Duodenal mucosa (tissue), 2 donors: ENCODE measurements around the gene CCDC178.

Source experiments
- H3K27ac ChIP-seq: one replicate; pipeline ENCODE4 v1.7.0; 2013; ENCODE audit warnings: low read depth, low read length
- H3K27me3 ChIP-seq, 2 donors: one replicate each; pipeline ENCODE4 v1.7.0; 2013; ENCODE audit warnings: low read length in 2 of 2, control low read depth in 1 of 2; ENCODE audit not compliant: insufficient read depth in 2 of 2, control insufficient read depth in 1 of 2
- H3K36me3 ChIP-seq, 2 donors: one replicate each; pipeline ENCODE4 v1.7.0; 2013; ENCODE audit warnings: low read length in 2 of 2, control low read depth in 1 of 2; ENCODE audit not compliant: insufficient read depth in 2 of 2, control insufficient read depth in 1 of 2
- H3K4me1 ChIP-seq, 2 donors: one replicate each; pipeline ENCODE4 v1.7.0; 2013; ENCODE audit warnings: low read length in 2 of 2, control low read depth in 1 of 2; ENCODE audit not compliant: insufficient read depth in 2 of 2, control insufficient read depth in 1 of 2
- H3K4me3 ChIP-seq, 2 donors: one replicate each; pipeline ENCODE4 v1.7.0; 2013; ENCODE audit warnings: low read length in 2 of 2, low read depth in 1 of 2
- H3K9ac ChIP-seq, 2 donors: one replicate each; pipeline ENCODE4 v1.7.0; 2013; ENCODE audit warnings: low read length in 2 of 2, low read depth in 1 of 2
- H3K9me3 ChIP-seq, 2 donors: one replicate each; pipeline ENCODE4 v1.7.0; 2013; ENCODE audit warnings: low read length in 2 of 2, control low read depth in 1 of 2; ENCODE audit not compliant: control insufficient read depth in 1 of 2

CCDC178 gene

DNA sequence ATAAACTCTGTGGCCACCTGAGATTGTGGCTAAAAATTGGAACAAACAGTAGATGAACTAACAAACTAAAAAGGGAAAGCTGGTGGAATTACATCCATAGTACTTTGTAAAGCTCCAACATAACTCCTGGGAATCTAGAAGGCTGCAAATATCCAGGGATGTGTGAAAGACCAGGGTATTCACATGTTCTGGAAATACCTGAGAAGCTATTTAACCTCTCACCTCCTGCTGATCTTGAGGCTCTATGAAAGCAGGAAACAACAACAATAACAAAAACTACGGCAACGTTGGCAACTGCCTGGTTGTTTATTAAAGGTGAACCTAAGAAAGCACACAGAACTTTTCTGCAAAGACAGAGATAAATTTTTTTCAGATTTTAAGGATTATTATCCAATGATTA is 171.3 kb downstream of the CCDC178 start:
- no peaks in the 10 kb centered on the region for H3K4me1 ChIP-seq

DNA sequence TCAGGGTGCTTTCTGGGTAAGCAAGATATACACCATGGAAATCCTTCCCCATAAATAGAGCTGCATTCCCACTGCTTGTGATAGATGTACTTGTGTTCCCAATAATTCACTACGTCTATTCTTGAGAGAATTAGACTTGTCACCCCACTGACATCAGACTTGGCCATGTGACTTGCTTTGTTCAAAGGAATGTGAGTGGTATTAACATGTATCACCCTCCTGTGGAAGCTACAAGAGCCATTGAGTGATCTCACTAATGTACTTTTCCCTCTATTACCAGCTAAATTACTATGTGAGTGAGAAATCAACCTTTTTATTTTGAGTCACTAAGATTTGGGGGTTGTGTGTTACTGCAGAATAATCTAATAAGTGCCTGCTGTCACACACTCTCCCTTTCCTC is 176.0 kb downstream of the CCDC178 start:
- Histone ChIP-seq H3K4me3 (no peak overlapping the region), H3K9me3 (no peaks in the 10 kb centered on the region), H3K36me3 (no peaks in the 10 kb centered on the region), H3K4me1 (no peaks in the 10 kb centered on the region), H3K27me3 (no peaks in the 10 kb centered on the region), H3K9ac (no peak overlapping the region), H3K27ac (no peak overlapping the region)

More for the DNA sequence above, 171.3 kb downstream of the CCDC178 start:
- Histone ChIP-seq H3K9ac (no peak overlapping the region), H3K27ac (no peak overlapping the region), H3K9me3 (no peaks in the 10 kb centered on the region), H3K4me3 (no peak overlapping the region), H3K36me3 (no peaks in the 10 kb centered on the region), H3K27me3 (no peaks in the 10 kb centered on the region)

DNA sequence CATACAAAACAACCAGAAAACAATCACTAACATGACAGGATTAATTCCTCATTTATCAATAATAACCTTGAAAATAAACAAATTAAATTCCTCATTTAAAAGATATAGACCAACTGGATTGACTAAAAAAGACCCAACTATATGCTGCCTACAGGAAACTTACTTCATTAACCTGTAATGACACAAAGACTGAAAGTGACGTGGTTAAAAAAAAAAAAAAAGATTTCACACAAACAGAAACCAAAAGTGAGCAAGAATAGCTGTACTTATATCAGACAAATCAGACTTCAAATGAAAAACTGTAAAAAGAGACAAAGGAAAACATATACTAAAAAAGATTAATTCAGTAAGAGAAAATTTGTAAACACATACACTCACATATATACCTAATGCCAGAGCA is 201.2 kb downstream of the CCDC178 start:
- Histone ChIP-seq H3K27me3 (no peaks in the 10 kb centered on the region), H3K36me3 (no peaks in the 10 kb centered on the region), H3K9me3 (no peaks in the 10 kb centered on the region), H3K4me3 (no peak overlapping the region), H3K4me1 (no peaks in the 10 kb centered on the region), H3K27ac (no peak overlapping the region), H3K9ac (no peak overlapping the region)

DNA sequence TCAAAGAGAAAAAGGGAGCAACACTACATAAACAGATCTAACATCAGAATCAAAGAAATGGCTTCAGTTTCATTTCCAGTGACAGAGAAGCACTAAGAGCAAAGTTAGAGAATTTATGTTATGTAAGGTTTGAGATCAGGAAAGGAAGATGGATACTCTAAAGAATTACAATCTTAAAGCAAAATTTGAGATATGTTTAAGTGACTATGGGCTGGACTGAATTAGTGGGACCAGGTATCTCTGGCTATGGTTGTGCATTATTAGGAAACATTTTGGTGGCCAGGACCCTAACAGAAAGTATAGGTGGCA is 208.2 kb downstream of the CCDC178 start:
- H3K9ac ChIP-seq = no peak overlapping the region
- H3K4me1 ChIP-seq = peaks cover 6 to 18% of the 10 kb centered on the region in 2 donors
- no peak overlapping the region for H3K27ac ChIP-seq
- no peaks in the 10 kb centered on the region for H3K27me3 ChIP-seq
- no peaks in the 10 kb centered on the region for H3K36me3 ChIP-seq
- H3K9me3 ChIP-seq = no peaks in the 10 kb centered on the region
- H3K4me3 ChIP-seq = no peak overlapping the region

DNA sequence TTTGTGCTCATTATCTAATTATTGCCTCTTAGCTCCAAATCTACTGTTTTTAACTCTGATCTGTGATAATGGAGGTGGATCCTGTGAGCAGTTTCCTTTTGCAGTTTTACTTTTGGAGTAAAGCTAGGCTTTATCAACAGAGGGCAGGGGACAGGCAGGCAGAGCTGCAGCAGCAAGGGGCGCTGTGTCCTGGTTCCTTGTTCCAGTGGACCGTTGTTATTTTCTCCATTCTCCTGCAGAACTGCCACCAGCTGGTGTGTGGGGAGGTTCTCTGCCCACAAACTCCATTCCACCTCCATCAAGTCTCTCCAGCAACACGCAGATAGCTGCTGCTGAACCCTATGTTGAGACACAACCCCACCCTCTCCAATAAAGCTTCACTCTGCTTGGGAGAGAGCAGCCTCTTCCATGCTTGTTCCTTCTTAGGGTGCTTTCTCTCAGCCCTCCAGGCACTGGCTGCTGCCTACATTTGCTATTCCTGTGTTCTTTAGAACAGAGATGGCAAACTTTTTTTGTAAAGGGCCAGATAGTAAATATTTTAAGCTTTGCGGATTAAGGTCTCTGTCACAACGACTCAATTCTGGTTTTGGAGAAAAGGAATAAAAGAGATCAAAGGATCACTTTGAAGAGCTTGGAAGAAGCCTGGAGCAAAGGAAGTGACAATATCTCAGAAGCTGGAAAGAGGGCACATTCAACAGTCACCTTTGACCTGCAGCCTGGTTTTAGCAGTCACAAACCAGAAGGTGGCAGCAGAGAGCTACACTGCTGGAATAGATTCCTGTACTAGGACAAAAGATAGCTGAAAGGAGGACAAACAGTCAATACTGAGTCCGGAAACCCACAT is 208.8 kb downstream of the CCDC178 start:
- H3K27ac ChIP-seq = no peak overlapping the region
- H3K27me3 ChIP-seq = no peaks in the 10 kb centered on the region
- no peak overlapping the region for H3K9ac ChIP-seq
- H3K36me3 ChIP-seq = no peaks in the 10 kb centered on the region
- H3K4me3 ChIP-seq = no peak overlapping the region
- no peaks in the 10 kb centered on the region for H3K9me3 ChIP-seq
- peaks cover 6 to 18% of the 10 kb centered on the region in 2 donors for H3K4me1 ChIP-seq

DNA sequence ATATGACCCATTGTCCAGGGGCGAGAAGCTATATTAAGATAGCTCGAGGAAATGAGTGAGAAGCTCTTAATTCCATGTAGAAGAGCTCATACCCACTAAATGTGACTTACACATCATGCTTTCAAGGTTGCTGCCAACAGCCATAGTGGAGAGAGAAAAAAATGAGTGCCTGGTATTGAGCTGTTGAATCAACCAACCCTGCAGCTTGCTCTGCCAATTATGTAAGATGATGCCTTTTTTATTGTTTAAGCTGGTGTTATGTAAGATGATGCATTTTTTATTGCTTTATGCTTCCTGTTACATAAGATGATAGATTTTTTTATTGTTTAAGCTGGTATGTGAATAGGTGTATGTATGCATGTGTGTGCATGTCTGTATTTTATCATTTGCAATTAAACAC is 228.2 kb downstream of the CCDC178 start:
- no peak overlapping the region for H3K4me3 ChIP-seq
- H3K36me3 ChIP-seq = no peaks in the 10 kb centered on the region
- H3K27me3 ChIP-seq = no peaks in the 10 kb centered on the region
- no peak overlapping the region for H3K9ac ChIP-seq
- no peaks in the 10 kb centered on the region for H3K4me1 ChIP-seq
- no peaks in the 10 kb centered on the region for H3K9me3 ChIP-seq
- H3K27ac ChIP-seq = no peak overlapping the region

DNA sequence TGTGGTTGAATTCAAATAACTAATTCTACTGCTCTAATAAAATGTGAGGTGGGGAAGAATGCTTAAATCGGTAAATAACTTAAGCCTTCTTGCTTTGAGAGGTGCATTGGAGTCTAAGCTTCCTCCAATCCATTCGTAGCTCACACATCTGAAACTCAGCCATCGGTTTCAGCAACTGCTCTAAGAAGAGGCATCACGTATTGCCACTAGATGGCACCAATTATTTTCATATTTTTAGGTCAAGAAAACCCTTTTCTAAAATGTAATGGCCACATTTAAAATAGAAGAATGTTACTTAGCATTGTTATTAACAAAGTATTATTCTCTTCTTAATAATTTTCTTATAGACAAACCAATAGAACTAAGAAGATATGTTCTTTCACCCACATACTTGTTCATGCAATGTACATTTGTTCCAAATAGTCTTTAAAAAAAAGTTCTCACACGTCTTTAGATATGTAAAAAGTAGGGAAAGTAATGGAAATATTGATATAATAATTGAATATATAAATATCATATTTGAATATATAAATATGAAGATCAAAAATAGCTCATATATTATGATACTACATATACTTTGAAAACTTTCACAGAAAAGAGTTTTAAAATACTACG is 229.8 kb downstream of the CCDC178 start:
- Histone ChIP-seq H3K27ac (no peak overlapping the region), H3K9ac (no peak overlapping the region), H3K9me3 (no peaks in the 10 kb centered on the region), H3K4me3 (no peak overlapping the region), H3K36me3 (no peaks in the 10 kb centered on the region), H3K27me3 (no peaks in the 10 kb centered on the region), H3K4me1 (no peaks in the 10 kb centered on the region)

DNA sequence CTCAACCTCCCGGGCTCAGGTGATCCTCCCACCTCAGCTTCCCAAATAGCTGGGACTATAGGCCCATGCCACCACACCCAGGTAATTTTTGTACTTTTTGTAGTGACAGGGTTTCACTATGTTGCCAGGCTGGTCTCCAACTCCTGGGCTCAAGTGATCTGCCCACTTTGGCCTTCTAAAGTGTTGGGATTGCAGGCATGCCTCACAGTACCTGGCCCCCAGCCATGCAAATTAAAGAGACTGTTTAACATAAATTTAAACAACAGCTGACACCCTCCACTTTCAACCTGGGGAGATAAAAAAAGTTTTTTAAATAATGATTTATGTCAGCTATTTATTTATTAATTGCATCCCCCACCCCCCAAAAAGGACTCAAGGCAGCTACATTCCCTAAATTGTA is 234.7 kb downstream of the CCDC178 start:
- H3K4me3 ChIP-seq = no peak overlapping the region
- no peaks in the 10 kb centered on the region for H3K36me3 ChIP-seq
- no peaks in the 10 kb centered on the region for H3K27me3 ChIP-seq
- H3K4me1 ChIP-seq = no peaks in the 10 kb centered on the region
- no peaks in the 10 kb centered on the region for H3K9me3 ChIP-seq
- H3K9ac ChIP-seq = no peak overlapping the region
- no peak overlapping the region for H3K27ac ChIP-seq

DNA sequence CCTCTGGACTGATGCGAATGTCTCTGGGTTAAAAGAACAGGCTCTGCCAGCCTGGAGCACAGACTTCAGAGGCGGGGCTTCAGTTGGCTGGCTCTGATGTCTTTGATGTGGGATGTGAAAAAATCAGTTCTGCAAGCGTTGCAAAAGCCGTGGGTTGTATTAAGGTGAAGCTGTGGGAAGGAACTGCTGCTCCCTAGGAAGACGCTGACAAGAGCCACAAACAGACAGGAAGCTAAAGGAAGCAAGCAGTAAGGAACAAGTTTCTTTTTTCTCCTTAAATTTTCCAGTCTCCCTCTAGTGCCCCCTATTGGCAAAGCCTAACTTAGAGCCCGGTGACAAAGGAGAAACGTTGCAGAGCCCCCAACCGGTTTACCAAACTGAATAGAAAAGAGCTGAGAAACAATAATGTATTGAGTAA is 239.0 kb downstream of the CCDC178 start:
- no peak overlapping the region for H3K9ac ChIP-seq
- no peaks in the 10 kb centered on the region for H3K36me3 ChIP-seq
- H3K9me3 ChIP-seq = no peaks in the 10 kb centered on the region
- no peaks in the 10 kb centered on the region for H3K4me1 ChIP-seq
- no peaks in the 10 kb centered on the region for H3K27me3 ChIP-seq
- H3K27ac ChIP-seq = no peak overlapping the region
- no peak overlapping the region for H3K4me3 ChIP-seq

DNA sequence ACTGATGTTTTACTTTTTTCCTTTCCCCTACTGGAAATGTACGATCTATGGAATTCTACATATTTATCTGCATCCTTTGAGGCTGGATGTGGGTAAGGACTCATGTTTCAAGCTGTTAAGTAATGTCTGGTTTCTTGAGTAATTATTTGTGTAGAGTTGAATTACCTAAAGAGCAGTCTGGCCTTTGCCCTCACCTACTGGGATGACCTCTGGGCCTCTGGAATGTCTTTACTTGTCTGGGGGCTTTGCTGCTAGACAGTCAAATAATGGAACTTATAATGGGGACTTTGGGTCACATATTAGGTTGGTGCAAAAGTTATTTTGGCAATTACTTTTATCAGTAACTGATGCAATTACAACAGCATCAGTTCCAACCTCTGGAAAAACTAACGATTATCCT is 244.7 kb downstream of the CCDC178 start:
- H3K4me3 ChIP-seq = no peak overlapping the region
- H3K27ac ChIP-seq = no peak overlapping the region
- H3K4me1 ChIP-seq = no peaks in the 10 kb centered on the region
- no peaks in the 10 kb centered on the region for H3K27me3 ChIP-seq
- no peaks in the 10 kb centered on the region for H3K36me3 ChIP-seq
- no peaks in the 10 kb centered on the region for H3K9me3 ChIP-seq
- no peak overlapping the region for H3K9ac ChIP-seq
